Trophoblast cell (in vitro differentiated cells and primary cell): ENCODE data around the gene PPP1R7.

Experiments
- DNase-seq, 2 donors: peaks; one replicate each; pipeline ENCODE4 v3.0.0-alpha.2; 2016
- H2AFZ ChIP-seq: 2 replicates; pipeline ENCODE4 v1.6.1; 2013; ENCODE audit warnings: low read length, moderate library complexity, mild to moderate bottlenecking; ENCODE audit not compliant: insufficient read depth, poor library complexity
- H2AK5ac ChIP-seq: 2 replicates; pipeline ENCODE4 v1.6.1; 2013; ENCODE audit warnings: mild to moderate bottlenecking, low read length
- H2BK120ac ChIP-seq: 2 replicates; pipeline ENCODE4 v1.6.1; 2013; ENCODE audit warnings: low read length, mild to moderate bottlenecking, moderate library complexity; ENCODE audit not compliant: insufficient read depth, poor library complexity
- H2BK12ac ChIP-seq: 2 replicates; pipeline ENCODE4 v1.6.1; 2013; ENCODE audit warnings: mild to moderate bottlenecking, low read length, moderate library complexity
- H2BK5ac ChIP-seq: 2 replicates; pipeline ENCODE4 v1.6.1; 2013; ENCODE audit warnings: low read length, low read depth, moderate library complexity, mild to moderate bottlenecking; ENCODE audit not compliant: poor library complexity
- H3K14ac ChIP-seq: 2 replicates; pipeline ENCODE4 v1.6.1; 2013; ENCODE audit warnings: mild to moderate bottlenecking, low read length
- H3K18ac ChIP-seq: 2 replicates; pipeline ENCODE4 v1.6.1; 2013; ENCODE audit warnings: mild to moderate bottlenecking, low read length
- H3K23ac ChIP-seq: 2 replicates; pipeline ENCODE4 v1.6.1; 2013; ENCODE audit warnings: low read length
- H3K27ac ChIP-seq: 2 replicates; pipeline ENCODE4 v1.5.1; 2013; ENCODE audit warnings: low read depth, mild to moderate bottlenecking, inconsistent platforms, low read length, moderate library complexity
- H3K27me3 ChIP-seq: 2 replicates; pipeline ENCODE4 v1.6.1; 2013; ENCODE audit warnings: inconsistent platforms, mild to moderate bottlenecking, low read length, moderate library complexity; ENCODE audit not compliant: insufficient read depth
- H3K36me3 ChIP-seq, 2 experiments: 1 replicate in 1 of 2; 2 replicates in 1 of 2; pipeline ENCODE4 v1.6.1; 2013; ENCODE audit warnings: low read length in 2 of 2, mild to moderate bottlenecking in 2 of 2, moderate library complexity in 1 of 2; ENCODE audit not compliant: insufficient read depth in 2 of 2, control insufficient read depth in 1 of 2
- H3K4ac ChIP-seq: 2 replicates; pipeline ENCODE4 v1.6.1; 2013; ENCODE audit warnings: low read depth, mild to moderate bottlenecking, low read length, moderate library complexity
- H3K4me1 ChIP-seq, 2 experiments: 1 replicate in 1 of 2; 2 replicates in 1 of 2; pipeline ENCODE4 v1.6.1; 2013; ENCODE audit warnings: low read length in 2 of 2, mild to moderate bottlenecking in 2 of 2, moderate library complexity in 1 of 2; ENCODE audit not compliant: insufficient read depth in 2 of 2, control insufficient read depth in 1 of 2
- H3K4me2 ChIP-seq: 2 replicates; pipeline ENCODE4 v1.6.1; 2013; ENCODE audit warnings: inconsistent platforms, mild to moderate bottlenecking, low read length, moderate library complexity
- H3K4me3 ChIP-seq: 2 replicates; pipeline ENCODE4 v1.5.1; 2013; ENCODE audit warnings: mild to moderate bottlenecking, low read depth, low read length, inconsistent platforms
- H3K79me1 ChIP-seq: one replicate; pipeline ENCODE4 v1.6.1; 2013; ENCODE audit warnings: low read length
- H3K79me2 ChIP-seq: 2 replicates; pipeline ENCODE4 v1.6.1; 2013; ENCODE audit warnings: low read length, mild to moderate bottlenecking; ENCODE audit not compliant: control insufficient read depth, insufficient read depth, poor library complexity
- H3K9ac ChIP-seq: 2 replicates; pipeline ENCODE4 v1.6.1; 2013; ENCODE audit warnings: mild to moderate bottlenecking, low read length
- H3K9me3 ChIP-seq: 2 replicates; pipeline ENCODE4 v1.6.1; 2013; ENCODE audit warnings: low read depth, mild to moderate bottlenecking, control low read depth, inconsistent platforms, low read length; ENCODE audit not compliant: insufficient read depth
- H4K12ac ChIP-seq: 2 replicates; pipeline ENCODE4 v1.6.1; 2013; ENCODE audit warnings: low read depth, mild to moderate bottlenecking, low read length, moderate library complexity
- H4K8ac ChIP-seq: 2 replicates; pipeline ENCODE4 v1.6.1; 2013; ENCODE audit warnings: low read depth, mild to moderate bottlenecking, low read length, moderate library complexity
- H4K91ac ChIP-seq: one replicate; pipeline ENCODE4 v1.6.1; 2013; ENCODE audit warnings: low read depth, mild to moderate bottlenecking, low read length, moderate library complexity
- WGBS: extraction: QIAGEN DNeasy Blood & Tissue Kit; methylation state at CpG from one replicate; pipeline ENCODE4 v1.1.7; 2013; ENCODE audit warnings: missing lambda C conversion rate; ENCODE audit not compliant: insufficient read length, insufficient coverage; ENCODE audit errors: extremely low coverage; 5-methylcytosine and 5-hydroxymethylcytosine counted together

PPP1R7 gene

GRCh38 chr2:241123816-241124536, 26.3 kb upstream of the PPP1R7 start:
- no peak overlapping the region for H3K4ac ChIP-seq
- H3K18ac ChIP-seq, result no peak overlapping the region
- no CpG with 5 or more reads among the region's 16 CpGs for WGBS
- no peak for DNase-seq
- no peak overlapping the region for H3K27ac ChIP-seq
- H2BK12ac ChIP-seq, result no peak overlapping the region
- peaks cover 23 to 24% of the 10 kb centered on the region in 2 experiments for H3K36me3 ChIP-seq
- no peak overlapping the region for H3K14ac ChIP-seq
- no peak overlapping the region for H2AK5ac ChIP-seq
- H3K27me3 ChIP-seq, result no peaks in the 10 kb centered on the region
- no peak overlapping the region for H4K8ac ChIP-seq
- H3K79me2 ChIP-seq, result no peaks in the 10 kb centered on the region
- H3K9me3 ChIP-seq, result no peaks in the 10 kb centered on the region
- no peak overlapping the region for H2AFZ ChIP-seq
- H2BK5ac ChIP-seq, result no peak overlapping the region
- H3K23ac ChIP-seq, result no peak overlapping the region
- H3K4me1 ChIP-seq, result no peaks in the 10 kb centered on the region
- H4K12ac ChIP-seq, result no peak overlapping the region
- H2BK120ac ChIP-seq, result no peak overlapping the region
- no peak overlapping the region for H3K9ac ChIP-seq
- H3K4me2 ChIP-seq, result no peak overlapping the region
- H3K4me3 ChIP-seq, result no peak overlapping the region
- no peak overlapping the region for H4K91ac ChIP-seq
- no peaks in the 10 kb centered on the region for H3K79me1 ChIP-seq

DNA sequence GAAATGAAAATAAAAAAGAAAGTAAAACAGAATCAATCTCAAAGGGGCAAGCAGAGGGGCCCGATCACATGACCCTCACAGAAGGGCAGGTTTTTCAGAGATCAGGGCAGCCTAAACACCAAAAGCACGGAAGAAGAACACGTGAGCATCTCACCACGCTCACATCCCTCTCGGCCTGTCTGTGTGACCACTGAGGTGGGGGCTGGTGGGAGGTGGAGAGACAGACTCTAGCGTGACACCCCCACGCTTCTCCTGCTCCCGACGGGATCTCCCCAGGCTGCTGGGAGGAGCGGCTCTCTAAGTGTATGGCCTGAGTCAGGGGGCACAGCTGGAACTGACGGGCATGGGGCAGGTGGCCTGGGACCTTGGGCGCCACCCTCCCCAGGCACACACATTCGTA, 24.6 kb upstream of the PPP1R7 start:
- no peak overlapping the region for H2AK5ac ChIP-seq
- H4K8ac ChIP-seq, result no peak overlapping the region
- H3K9me3 ChIP-seq, result no peaks in the 10 kb centered on the region
- H3K79me2 ChIP-seq, result no peaks in the 10 kb centered on the region
- no peak overlapping the region for H3K4me3 ChIP-seq
- H3K79me1 ChIP-seq, result no peaks in the 10 kb centered on the region
- no peak overlapping the region for H3K18ac ChIP-seq
- no peaks in the 10 kb centered on the region for H3K27me3 ChIP-seq
- no peak overlapping the region for H2AFZ ChIP-seq
- no peak overlapping the region for H3K23ac ChIP-seq
- DNase-seq, result no peak
- no peak overlapping the region for H2BK120ac ChIP-seq
- no CpG with 5 or more reads among the region's 13 CpGs for WGBS
- H3K4me1 ChIP-seq, result no peaks in the 10 kb centered on the region
- H2BK12ac ChIP-seq, result no peak overlapping the region
- H2BK5ac ChIP-seq, result no peak overlapping the region
- no peak overlapping the region for H3K4ac ChIP-seq
- H4K12ac ChIP-seq, result no peak overlapping the region
- no peak overlapping the region for H3K9ac ChIP-seq
- H3K27ac ChIP-seq, result no peak overlapping the region
- H3K4me2 ChIP-seq, result no peak overlapping the region
- H4K91ac ChIP-seq, result no peak overlapping the region
- no peak overlapping the region for H3K14ac ChIP-seq
- peaks cover 25 to 30% of the 10 kb centered on the region in 2 experiments for H3K36me3 ChIP-seq

GRCh38 chr2:241126201-241126611, 24.1 kb upstream of the PPP1R7 start:
- H3K4ac ChIP-seq, result no peak overlapping the region
- H3K18ac ChIP-seq, result no peak overlapping the region
- no peak overlapping the region for H3K9ac ChIP-seq
- no peak overlapping the region for H3K27ac ChIP-seq
- no peaks in the 10 kb centered on the region for H3K4me1 ChIP-seq
- H3K4me2 ChIP-seq, result no peak overlapping the region
- H3K4me3 ChIP-seq, result no peak overlapping the region
- no peak overlapping the region for H4K91ac ChIP-seq
- H2AFZ ChIP-seq, result no peak overlapping the region
- no peak overlapping the region for H3K14ac ChIP-seq
- WGBS, result no CpG with 5 or more reads among the region's 21 CpGs
- no peak overlapping the region for H2BK120ac ChIP-seq
- H2BK5ac ChIP-seq, result no peak overlapping the region
- H3K79me2 ChIP-seq, result no peaks in the 10 kb centered on the region
- no peak overlapping the region for H4K8ac ChIP-seq
- H3K23ac ChIP-seq, result no peak overlapping the region
- no peaks in the 10 kb centered on the region for H3K9me3 ChIP-seq
- H3K36me3 ChIP-seq, result peaks cover 25 to 31% of the 10 kb centered on the region in 2 experiments
- DNase-seq, result no peak
- H3K27me3 ChIP-seq, result no peaks in the 10 kb centered on the region
- H2BK12ac ChIP-seq, result no peak overlapping the region
- H4K12ac ChIP-seq, result no peak overlapping the region
- H2AK5ac ChIP-seq, result no peak overlapping the region
- H3K79me1 ChIP-seq, result no peaks in the 10 kb centered on the region

- H4K12ac ChIP-seq, result no peak overlapping the region
- H3K4me2 ChIP-seq, result no peak overlapping the region
- DNase-seq, result no peak
- no peak overlapping the region for H3K23ac ChIP-seq
- H2AK5ac ChIP-seq, result no peak overlapping the region
- peaks cover 28 to 31% of the 10 kb centered on the region in 2 experiments for H3K36me3 ChIP-seq
- no peaks in the 10 kb centered on the region for H3K79me1 ChIP-seq
- no peaks in the 10 kb centered on the region for H3K4me1 ChIP-seq
- no peak overlapping the region for H4K91ac ChIP-seq
- H3K4ac ChIP-seq, result no peak overlapping the region
- H3K27me3 ChIP-seq, result no peaks in the 10 kb centered on the region
- H2BK120ac ChIP-seq, result no peak overlapping the region
- H3K79me2 ChIP-seq, result no peaks in the 10 kb centered on the region
- H3K18ac ChIP-seq, result no peak overlapping the region
- H3K9ac ChIP-seq, result no peak overlapping the region
- H3K4me3 ChIP-seq, result no peak overlapping the region
- H4K8ac ChIP-seq, result no peak overlapping the region
- H2AFZ ChIP-seq, result no peak overlapping the region
- H3K14ac ChIP-seq, result no peak overlapping the region
- no CpG with 5 or more reads among the region's 18 CpGs for WGBS
- no peak overlapping the region for H3K27ac ChIP-seq
- H2BK12ac ChIP-seq, result no peak overlapping the region
- H3K9me3 ChIP-seq, result no peaks in the 10 kb centered on the region
- H2BK5ac ChIP-seq, result no peak overlapping the region
Observed at GRCh38 chr2:241126771-241127202, 23.5 kb upstream of the PPP1R7 start.
